CD14-positive monocyte (primary cell): Measurements from ENCODE around the gene FGD6. TPM values are rescaled to one million over a fixed set of nuclear protein-coding genes. Genes with fewer than 3 reads are reported as not detected.

Experiments used
- DNase-seq, 3 donors: peaks; one replicate each; pipeline ENCODE4 v3.0.0-alpha.2; 2011 to 2022
- H2AFZ ChIP-seq: 2 replicates; pipeline ENCODE4 v1.6.0; 2012; ENCODE audit warnings: mild to moderate bottlenecking, low read depth, low read length, inconsistent platforms; ENCODE audit not compliant: insufficient read depth, poor library complexity, severe bottlenecking
- H3K27ac ChIP-seq, 2 donors: 1 replicate in 1 of 2; 2 replicates in 1 of 2; pipeline ENCODE4 v1.5.1; 2012 to 2013; ENCODE audit warnings: low read length in 2 of 2, control low read depth in 1 of 2, inconsistent platforms in 1 of 2, low read depth in 1 of 2, mild to moderate bottlenecking in 1 of 2
- H3K27me3 ChIP-seq, 2 donors: one replicate each; pipeline versions ENCODE4 v1.6.0 to v1.6.1; 2011 to 2013; ENCODE audit warnings: low read length in 2 of 2; ENCODE audit not compliant: control insufficient read depth in 2 of 2, insufficient read depth in 2 of 2
- H3K36me3 ChIP-seq, 2 donors: replicated peaks in 1 of 2; 1 replicate in 1 of 2; 2 replicates in 1 of 2; pipeline versions ENCODE4 v1.5.1 to v1.6.1; 2012 to 2013; ENCODE audit warnings: low read length in 2 of 2, control low read depth in 1 of 2, inconsistent platforms in 1 of 2, mild to moderate bottlenecking in 1 of 2; ENCODE audit not compliant: insufficient read depth in 2 of 2, control insufficient read depth in 1 of 2
- H3K4me1 ChIP-seq, 2 donors: 1 replicate in 1 of 2; 2 replicates in 1 of 2; pipeline versions ENCODE4 v1.5.1 to v1.6.1; 2012 to 2013; ENCODE audit warnings: low read length in 2 of 2, control low read depth in 1 of 2, inconsistent platforms in 1 of 2, mild to moderate bottlenecking in 1 of 2, moderate library complexity in 1 of 2; ENCODE audit not compliant: insufficient read depth in 2 of 2, control insufficient read depth in 1 of 2
- H3K4me2 ChIP-seq: replicated peaks from 2 replicates; pipeline ENCODE3; 2012; ENCODE audit warnings: low read length, moderate library complexity, mild to moderate bottlenecking; ENCODE audit not compliant: poor library complexity, severe bottlenecking; ENCODE audit errors: extremely low read depth
- H3K4me3 ChIP-seq, 3 experiments: fragments of 200-600 bp in 1 of 3; sonication (generic) in 1 of 3; replicated peaks in 1 of 3; 1 replicate in 2 of 3; 2 replicates in 1 of 3; pipeline ENCODE4 v1.5.1; 2011 to 2013; ENCODE audit warnings: low read length in 3 of 3, mild to moderate bottlenecking in 3 of 3, control low read depth in 2 of 3, low read depth in 2 of 3, inconsistent platforms in 1 of 3, moderate library complexity in 1 of 3
- H3K79me2 ChIP-seq: 2 replicates; pipeline ENCODE4 v1.6.0; 2012; ENCODE audit warnings: mild to moderate bottlenecking, control low read depth, inconsistent platforms, low read length, moderate library complexity; ENCODE audit not compliant: insufficient read depth
- H3K9ac ChIP-seq: 2 replicates; pipeline ENCODE4 v1.6.0; 2017; ENCODE audit warnings: low read length, mild to moderate bottlenecking; ENCODE audit not compliant: insufficient read depth, poor library complexity, severe bottlenecking
- H3K9me3 ChIP-seq, 2 donors: replicated peaks in 1 of 2; 1 replicate in 1 of 2; 2 replicates in 1 of 2; pipeline versions ENCODE4 v1.5.1 to v1.6.1; 2012 to 2013; ENCODE audit warnings: low read length in 2 of 2, control low read depth in 1 of 2; ENCODE audit not compliant: control insufficient read depth in 1 of 2, insufficient read depth in 1 of 2
- H4K20me1 ChIP-seq: 2 replicates; pipeline ENCODE4 v1.6.0; 2012; ENCODE audit warnings: mild to moderate bottlenecking, low read length, control low read depth, moderate library complexity; ENCODE audit not compliant: insufficient read depth
- H3K27ac Mint-ChIP-seq, 7 donors: one replicate each; pipeline ENCODE4 v1.8.0; 2020; ENCODE audit warnings: mild to moderate bottlenecking in 7 of 7, mixed read lengths in 7 of 7, moderate library complexity in 6 of 7, inconsistent platforms in 2 of 7
- H3K27me3 Mint-ChIP-seq, 3 donors: one replicate each; pipeline ENCODE4 v1.8.0; 2021 to 2022; ENCODE audit warnings: low read depth in 3 of 3, mild to moderate bottlenecking in 3 of 3, mixed read lengths in 3 of 3, moderate library complexity in 3 of 3, inconsistent platforms in 1 of 3
- H3K36me3 Mint-ChIP-seq, 2 donors: one replicate each; pipeline ENCODE4 v1.8.0; 2020; ENCODE audit warnings: mixed read lengths in 2 of 2, inconsistent platforms in 1 of 2, mild to moderate bottlenecking in 1 of 2
- H3K4me1 Mint-ChIP-seq: one replicate; pipeline ENCODE4 v1.8.0; 2020; ENCODE audit warnings: mild to moderate bottlenecking, mixed read lengths
- H3K4me3 Mint-ChIP-seq, 2 donors: one replicate each; pipeline ENCODE4 v1.8.0; 2020; ENCODE audit warnings: mild to moderate bottlenecking in 2 of 2, mixed read lengths in 2 of 2, moderate library complexity in 1 of 2
- H3K9me3 Mint-ChIP-seq, 7 donors: one replicate each; pipeline ENCODE4 v1.8.0; 2020 to 2022; ENCODE audit warnings: mixed read lengths in 7 of 7, mild to moderate bottlenecking in 6 of 7, moderate library complexity in 6 of 7, inconsistent platforms in 2 of 7
- WGBS: methylation state at CpG from one replicate; pipeline ENCODE4 v1.1.5; 2013; ENCODE audit warnings: missing lambda C conversion rate; ENCODE audit not compliant: insufficient coverage; 5-methylcytosine and 5-hydroxymethylcytosine counted together
- intact Hi-C, 2 donors: fragments of 100-400 bp; cut with micrococcal nuclease; formaldehyde crosslinking; loops; one replicate each; pipeline versions ENCODE4 v1.15.0 to v1.15.1; 2023
- polyA plus RNA-seq, 3 donors: library from polyadenylated mRNA; depleted of rRNA in 1 of 3; unstranded in 2 of 3; stranded (reverse) in 1 of 3; fragments of 300-500 nt in 2 of 3; fragments of >200 nt in 1 of 3; fragmentation: Illumina TruSeq in 2 of 3; gene quantifications; 1 replicate in 2 of 3; 2 replicates in 1 of 3; pipeline ENCODE4 v1.2.3, GENCODE V29; 2012 to 2021
- TF ChIP-seq, protein P1 (sequence below): fragments of 200-600 bp; IDR thresholded peaks from one replicate; pipeline ENCODE4 v1.8.0; 2022; ENCODE audit warnings: antibody characterized with exemption, mild to moderate bottlenecking

Gene FGD6
- polyA plus RNA-seq, 3 donors = 4.0 to 8.1 (median 5.3) TPM

DNA sequence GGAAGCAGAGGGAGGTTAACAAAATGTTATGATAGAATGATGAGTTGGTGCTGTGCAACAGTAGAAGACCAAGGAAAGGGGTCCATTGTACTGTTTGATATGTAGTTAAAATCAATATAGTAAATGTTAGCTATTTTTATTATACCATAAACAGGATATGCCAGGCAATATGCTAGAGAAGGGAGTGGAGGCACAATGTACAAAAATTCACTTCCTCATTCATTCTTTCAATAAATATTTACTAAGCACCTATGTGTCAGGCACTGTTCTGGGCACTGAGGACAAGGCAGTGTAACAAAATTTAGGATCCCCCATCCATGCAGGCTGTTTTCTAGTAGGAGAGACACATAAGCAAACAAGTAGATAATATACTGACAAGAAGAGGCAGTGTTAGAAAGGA, 25.0 kb downstream of the FGD6 start:
- H3K36me3 ChIP-seq = peaks cover 0 to 6% of the 10 kb centered on the region in 2 donors
- H3K79me2 ChIP-seq = no peaks in the 10 kb centered on the region
- TF ChIP-seq, protein P1, sequence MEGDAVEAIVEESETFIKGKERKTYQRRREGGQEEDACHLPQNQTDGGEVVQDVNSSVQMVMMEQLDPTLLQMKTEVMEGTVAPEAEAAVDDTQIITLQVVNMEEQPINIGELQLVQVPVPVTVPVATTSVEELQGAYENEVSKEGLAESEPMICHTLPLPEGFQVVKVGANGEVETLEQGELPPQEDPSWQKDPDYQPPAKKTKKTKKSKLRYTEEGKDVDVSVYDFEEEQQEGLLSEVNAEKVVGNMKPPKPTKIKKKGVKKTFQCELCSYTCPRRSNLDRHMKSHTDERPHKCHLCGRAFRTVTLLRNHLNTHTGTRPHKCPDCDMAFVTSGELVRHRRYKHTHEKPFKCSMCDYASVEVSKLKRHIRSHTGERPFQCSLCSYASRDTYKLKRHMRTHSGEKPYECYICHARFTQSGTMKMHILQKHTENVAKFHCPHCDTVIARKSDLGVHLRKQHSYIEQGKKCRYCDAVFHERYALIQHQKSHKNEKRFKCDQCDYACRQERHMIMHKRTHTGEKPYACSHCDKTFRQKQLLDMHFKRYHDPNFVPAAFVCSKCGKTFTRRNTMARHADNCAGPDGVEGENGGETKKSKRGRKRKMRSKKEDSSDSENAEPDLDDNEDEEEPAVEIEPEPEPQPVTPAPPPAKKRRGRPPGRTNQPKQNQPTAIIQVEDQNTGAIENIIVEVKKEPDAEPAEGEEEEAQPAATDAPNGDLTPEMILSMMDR = no peak
- peaks cover 4% of the 10 kb centered on the region for H3K4me1 Mint-ChIP-seq
- H3K27ac ChIP-seq = no peak overlapping the region
- no peak overlapping the region for H3K4me2 ChIP-seq
- H3K4me1 ChIP-seq = no peaks in the 10 kb centered on the region
- peaks cover 41% of the 10 kb centered on the region for H4K20me1 ChIP-seq
- no peak overlapping the region for H3K9ac ChIP-seq
- intact Hi-C loops = no loop called here
- H3K27ac Mint-ChIP-seq = no peak overlapping the region
- H3K4me3 Mint-ChIP-seq = no peak overlapping the region
- H2AFZ ChIP-seq = no peak overlapping the region
- H3K27me3 ChIP-seq = no peaks in the 10 kb centered on the region
- no peak for DNase-seq
- no peaks in the 10 kb centered on the region for H3K9me3 Mint-ChIP-seq
- peaks cover 0 to under 1% (median 0%) of the 10 kb centered on the region in 3 donors for H3K27me3 Mint-ChIP-seq
- no peak overlapping the region for H3K4me3 ChIP-seq
- peaks cover 11 to 15% of the 10 kb centered on the region in 2 donors for H3K36me3 Mint-ChIP-seq
- H3K9me3 ChIP-seq = no peaks in the 10 kb centered on the region

DNA sequence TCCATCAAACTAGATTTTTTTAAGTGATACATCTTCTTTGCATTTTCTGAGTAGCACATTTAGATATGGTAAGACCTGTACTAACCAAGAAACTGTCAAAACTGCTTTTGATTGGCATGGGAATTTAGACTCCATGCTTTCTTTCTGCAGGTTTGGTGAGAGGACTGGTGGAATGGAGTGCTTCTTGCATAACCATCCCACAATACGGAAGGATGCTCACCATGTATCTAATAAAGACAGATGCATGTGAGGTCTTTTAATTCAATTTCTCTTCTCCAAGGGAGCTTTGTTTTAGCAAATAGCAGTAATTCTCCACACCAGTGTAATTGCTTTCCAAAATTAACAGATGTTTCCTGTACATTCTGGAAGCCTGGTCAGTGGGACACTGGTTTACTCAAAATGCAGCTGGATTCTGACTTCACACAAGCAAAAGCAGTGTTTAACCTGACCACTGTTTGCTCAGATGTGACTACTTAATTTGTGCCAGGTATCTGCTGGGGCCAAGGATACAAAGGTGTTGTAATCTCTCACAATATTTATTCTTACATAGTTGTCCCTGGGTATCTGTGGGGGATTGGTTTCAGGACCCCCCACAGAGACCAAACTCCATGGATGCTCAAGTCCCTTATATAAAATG, 26.1 kb downstream of the FGD6 start:
- no peak for DNase-seq
- no peaks in the 10 kb centered on the region for H3K9me3 Mint-ChIP-seq
- no peak overlapping the region for H3K27ac Mint-ChIP-seq
- H3K4me1 Mint-ChIP-seq = peaks cover 4% of the 10 kb centered on the region
- peaks cover 35% of the 10 kb centered on the region for H4K20me1 ChIP-seq
- no peak overlapping the region for H3K4me2 ChIP-seq
- no peak overlapping the region for H3K4me3 ChIP-seq
- H3K79me2 ChIP-seq = no peaks in the 10 kb centered on the region
- no peak overlapping the region for H2AFZ ChIP-seq
- TF ChIP-seq, protein P1 = no peak
- H3K36me3 ChIP-seq = peaks cover 0 to 6% of the 10 kb centered on the region in 2 donors
- no peaks in the 10 kb centered on the region for H3K27me3 ChIP-seq
- H3K9ac ChIP-seq = no peak overlapping the region
- peaks cover 8 to 13% of the 10 kb centered on the region in 2 donors for H3K36me3 Mint-ChIP-seq
- H3K4me1 ChIP-seq = peaks cover 2 to 3% of the 10 kb centered on the region in 2 donors
- no peak overlapping the region for H3K4me3 Mint-ChIP-seq
- peaks cover 0 to 3% (median 0%) of the 10 kb centered on the region in 3 donors for H3K27me3 Mint-ChIP-seq
- WGBS = no CpG with 5 or more reads among the region's 1 CpG
- no peaks in the 10 kb centered on the region for H3K9me3 ChIP-seq
- intact Hi-C loops = no loop called here
- H3K27ac ChIP-seq = no peak overlapping the region
